Colonic mucosa (tissue), 4 donors: ENCODE measurements around the gene TEKT3. TPM values are rescaled to one million over a fixed set of nuclear protein-coding genes. Genes with fewer than 3 reads are reported as not detected.

Experiments used
- DNase-seq: peaks from one replicate; pipeline ENCODE4 v3.0.0-alpha.2; 2020
- H3K27ac ChIP-seq: fragments of 200-600 bp; one replicate; pipeline ENCODE4 v1.8.0; 2021
- H3K27me3 ChIP-seq: fragments of 200-600 bp; one replicate; pipeline ENCODE4 v1.8.0; 2021
- H3K36me3 ChIP-seq: fragments of 200-600 bp; one replicate; pipeline ENCODE4 v1.8.0; 2021
- H3K4me1 ChIP-seq: fragments of 200-600 bp; one replicate; pipeline ENCODE4 v1.8.0; 2021; ENCODE audit warnings: mild to moderate bottlenecking
- H3K4me3 ChIP-seq: fragments of 200-600 bp; one replicate; pipeline ENCODE4 v1.8.0; 2021
- H3K9ac ChIP-seq, 2 donors: one replicate each; pipeline ENCODE4 v1.7.0; 2013; ENCODE audit warnings: control low read depth in 2 of 2, low read depth in 2 of 2, low read length in 2 of 2
- H3K9me3 ChIP-seq: fragments of 200-600 bp; one replicate; pipeline ENCODE4 v1.8.0; 2021
- intact Hi-C: fragments of 100-400 bp; cut with DNase I; formaldehyde crosslinking; loops from one replicate; pipeline ENCODE4 v1.14.1; 2022
- total RNA-seq, 2 donors: library from RNA; stranded (reverse); fragmentation: NEBNext Ultra II Directional in 1 of 2; extraction: Animal tissue kit (Norgen Biotek cat#: 25700) in 1 of 2; gene quantifications; one replicate each; pipeline ENCODE4 v1.2.1, GENCODE V29; 2021
- TF ChIP-seq, protein P1 (sequence below): fragments of 200-600 bp; IDR thresholded peaks from one replicate; pipeline ENCODE4 v1.8.0; 2022; ENCODE audit warnings: antibody characterized with exemption, mild to moderate bottlenecking
- donor health status: healthy.
- donor health status: DM: no; HTN: no; CAD: no.
- donor health status: DM: no; HTN: no; CAD: no.

TEKT3 gene
- total RNA-seq, 2 donors from 2014 or later: 0.45 TPM; not detected in 1

GRCh38 chr17:15271741-15272140 is 69.7 kb downstream of the TEKT3 start:
- TF ChIP-seq, protein P1, sequence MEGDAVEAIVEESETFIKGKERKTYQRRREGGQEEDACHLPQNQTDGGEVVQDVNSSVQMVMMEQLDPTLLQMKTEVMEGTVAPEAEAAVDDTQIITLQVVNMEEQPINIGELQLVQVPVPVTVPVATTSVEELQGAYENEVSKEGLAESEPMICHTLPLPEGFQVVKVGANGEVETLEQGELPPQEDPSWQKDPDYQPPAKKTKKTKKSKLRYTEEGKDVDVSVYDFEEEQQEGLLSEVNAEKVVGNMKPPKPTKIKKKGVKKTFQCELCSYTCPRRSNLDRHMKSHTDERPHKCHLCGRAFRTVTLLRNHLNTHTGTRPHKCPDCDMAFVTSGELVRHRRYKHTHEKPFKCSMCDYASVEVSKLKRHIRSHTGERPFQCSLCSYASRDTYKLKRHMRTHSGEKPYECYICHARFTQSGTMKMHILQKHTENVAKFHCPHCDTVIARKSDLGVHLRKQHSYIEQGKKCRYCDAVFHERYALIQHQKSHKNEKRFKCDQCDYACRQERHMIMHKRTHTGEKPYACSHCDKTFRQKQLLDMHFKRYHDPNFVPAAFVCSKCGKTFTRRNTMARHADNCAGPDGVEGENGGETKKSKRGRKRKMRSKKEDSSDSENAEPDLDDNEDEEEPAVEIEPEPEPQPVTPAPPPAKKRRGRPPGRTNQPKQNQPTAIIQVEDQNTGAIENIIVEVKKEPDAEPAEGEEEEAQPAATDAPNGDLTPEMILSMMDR: no peak
- no peak for DNase-seq
- H3K4me1 ChIP-seq: no peaks in the 10 kb centered on the region
- no peaks in the 10 kb centered on the region for H3K36me3 ChIP-seq
- H3K9me3 ChIP-seq: no peaks in the 10 kb centered on the region
- H3K27ac ChIP-seq: no peak overlapping the region
- H3K27me3 ChIP-seq: no peaks in the 10 kb centered on the region
- intact Hi-C loops: no loop called here
- H3K4me3 ChIP-seq: no peak overlapping the region
- no peak overlapping the region for H3K9ac ChIP-seq

- Histone ChIP-seq H3K4me3 (no peak overlapping the region), H3K9me3 (no peaks in the 10 kb centered on the region), H3K27me3 (no peaks in the 10 kb centered on the region), H3K27ac (no peak overlapping the region), H3K9ac (no peak overlapping the region), H3K36me3 (no peaks in the 10 kb centered on the region), H3K4me1 (no peaks in the 10 kb centered on the region)
- intact Hi-C loops: no loop called here
- DNase-seq: no peak
- TF ChIP-seq, protein P1: no peak
Observed at GRCh38 chr17:15270628-15271381, 70.6 kb downstream of the TEKT3 start.

GRCh38 chr17:15269780-15270089 is 71.7 kb downstream of the TEKT3 start:
- no peak for DNase-seq
- Histone ChIP-seq H3K27ac (no peak overlapping the region), H3K4me1 (no peaks in the 10 kb centered on the region), H3K9me3 (no peaks in the 10 kb centered on the region), H3K36me3 (no peaks in the 10 kb centered on the region), H3K4me3 (no peak overlapping the region), H3K27me3 (no peaks in the 10 kb centered on the region), H3K9ac (no peak overlapping the region)
- intact Hi-C loops: loop anchor here (5.0 kb wide), 1 partner anchor 83 kb away; no protein-coding TSS in a partner anchor
- TF ChIP-seq, protein P1: no peak

- no peak overlapping the region for H3K9ac ChIP-seq
- no peaks in the 10 kb centered on the region for H3K27me3 ChIP-seq
- TF ChIP-seq, protein P1: no peak
- H3K4me1 ChIP-seq: no peaks in the 10 kb centered on the region
- H3K4me3 ChIP-seq: no peak overlapping the region
- no peak overlapping the region for H3K27ac ChIP-seq
- H3K36me3 ChIP-seq: no peaks in the 10 kb centered on the region
- no peaks in the 10 kb centered on the region for H3K9me3 ChIP-seq
- no peak for DNase-seq
- intact Hi-C loops: loop anchor here (5.0 kb wide), 1 partner anchor 83 kb away; no protein-coding TSS in a partner anchor
Observed at GRCh38 chr17:15269087-15269779, 72.2 kb downstream of the TEKT3 start.

- Histone ChIP-seq H3K4me1 (peaks cover 3% of the 10 kb centered on the region), H3K27me3 (no peaks in the 10 kb centered on the region), H3K36me3 (no peaks in the 10 kb centered on the region), H3K9me3 (no peaks in the 10 kb centered on the region), H3K4me3 (no peak overlapping the region), H3K27ac (no peak overlapping the region), H3K9ac (no peak overlapping the region)
- TF ChIP-seq, protein P1: no peak
- no peak for DNase-seq
- intact Hi-C loops: loop anchor here (5.0 kb wide), 1 partner anchor 84 kb away; no protein-coding TSS in a partner anchor
Observed at GRCh38 chr17:15268461-15268860, 72.9 kb downstream of the TEKT3 start.
